Neuron (in vitro differentiated cells): ENCODE results near the gene GALNTL6.

ENCODE experiments used
- H2AFZ ChIP-seq: one replicate; pipeline ENCODE4 v1.6.1; 2013; ENCODE audit warnings: low read depth, mild to moderate bottlenecking, inconsistent platforms, low read length, moderate library complexity
- H3K27me3 ChIP-seq: one replicate; pipeline ENCODE4 v1.6.1; 2013; ENCODE audit warnings: low read length; ENCODE audit not compliant: insufficient read depth
- H3K36me3 ChIP-seq: one replicate; pipeline ENCODE4 v1.6.1; 2013; ENCODE audit warnings: low read length; ENCODE audit not compliant: insufficient read depth
- H3K4me1 ChIP-seq: one replicate; pipeline ENCODE4 v1.6.1; 2013; ENCODE audit warnings: low read length; ENCODE audit not compliant: insufficient read depth
- H3K4me3 ChIP-seq: 2 replicates; pipeline ENCODE4 v1.5.1; 2013; ENCODE audit warnings: mild to moderate bottlenecking, low read length, moderate library complexity
- H3K9me3 ChIP-seq: one replicate; pipeline ENCODE4 v1.6.1; 2013; ENCODE audit warnings: low read length

Gene GALNTL6

GRCh38 chr4:171979461-171979860, 166.3 kb downstream of the GALNTL6 start:
- no peaks in the 10 kb centered on the region for H3K4me1 ChIP-seq
- H2AFZ ChIP-seq, result no peak overlapping the region
- H3K36me3 ChIP-seq, result no peaks in the 10 kb centered on the region
- H3K9me3 ChIP-seq, result no peaks in the 10 kb centered on the region
- H3K27me3 ChIP-seq, result no peaks in the 10 kb centered on the region
- H3K4me3 ChIP-seq, result no peak overlapping the region

- Histone ChIP-seq H3K36me3 (no peaks in the 10 kb centered on the region), H3K9me3 (no peaks in the 10 kb centered on the region), H3K27me3 (no peaks in the 10 kb centered on the region), H2AFZ (no peak overlapping the region), H3K4me3 (no peak overlapping the region), H3K4me1 (no peaks in the 10 kb centered on the region)
These were observed 168.0 kb downstream of the GALNTL6 start for GRCh38 chr4:171981185-171981584.

DNA sequence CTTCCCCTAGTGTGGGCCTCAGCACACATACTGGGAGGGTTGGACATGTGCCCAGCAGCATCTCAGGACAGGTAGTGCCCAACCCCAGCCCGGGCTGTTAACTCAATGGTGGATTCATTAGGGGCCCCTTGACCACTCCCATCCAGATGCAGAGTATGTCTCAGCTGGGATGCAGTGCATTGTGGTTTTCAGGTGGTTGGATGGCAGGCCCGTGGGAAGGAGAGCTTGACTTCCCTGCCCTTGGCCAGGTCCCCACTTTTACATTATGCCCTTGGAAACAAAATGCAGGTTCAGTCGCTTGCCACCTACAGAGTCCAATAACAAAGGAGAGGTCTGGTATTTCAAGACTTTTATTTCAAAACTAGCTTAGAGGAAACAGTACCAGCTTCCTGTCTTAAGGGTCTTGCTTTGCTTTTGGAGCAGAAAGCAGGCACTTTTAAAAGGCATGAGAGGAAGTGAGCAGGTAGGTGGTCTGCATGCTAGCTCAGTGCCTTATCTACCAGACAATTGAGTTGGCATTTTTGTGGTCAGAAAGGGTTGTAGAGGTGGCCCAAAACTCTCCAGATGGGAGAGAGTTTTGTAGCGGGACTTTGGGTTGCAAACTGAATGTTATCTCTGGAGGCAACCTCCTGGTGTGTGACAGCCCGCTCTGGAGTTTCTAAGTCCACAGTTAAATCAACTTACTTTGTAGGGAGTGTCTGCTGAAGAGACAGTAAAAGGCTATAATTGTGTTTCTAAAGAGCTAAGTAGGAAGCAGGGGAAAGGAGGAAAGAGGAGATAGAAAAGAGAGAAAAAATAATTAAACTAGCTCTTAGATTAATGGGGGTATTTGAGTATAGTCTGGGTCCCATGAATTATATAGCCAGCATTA, 171.0 kb downstream of the GALNTL6 start:
- H2AFZ ChIP-seq, result no peak overlapping the region
- H3K27me3 ChIP-seq, result no peaks in the 10 kb centered on the region
- H3K4me1 ChIP-seq, result no peaks in the 10 kb centered on the region
- no peaks in the 10 kb centered on the region for H3K9me3 ChIP-seq
- H3K36me3 ChIP-seq, result no peaks in the 10 kb centered on the region
- H3K4me3 ChIP-seq, result no peak overlapping the region

DNA sequence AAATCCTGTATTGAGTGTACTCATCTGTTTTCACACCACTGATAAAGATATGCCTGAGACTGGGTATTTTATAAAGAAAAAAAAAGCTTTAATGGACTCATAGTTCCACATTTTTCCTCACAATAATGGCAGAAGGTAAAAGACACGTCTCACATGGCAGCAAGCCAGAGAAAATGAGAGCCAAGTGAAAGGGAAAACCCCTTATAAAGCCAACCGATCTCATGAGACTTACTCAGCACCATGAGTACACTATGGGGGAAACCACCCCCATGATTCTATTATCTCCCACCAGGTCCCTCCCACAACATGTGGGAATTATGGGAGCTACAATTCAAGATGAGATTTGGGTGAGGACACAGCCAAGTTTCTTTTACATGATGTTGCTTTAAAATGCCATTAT, 171.9 kb downstream of the GALNTL6 start:
- Histone ChIP-seq H3K9me3 (no peaks in the 10 kb centered on the region), H3K4me1 (no peaks in the 10 kb centered on the region), H3K36me3 (no peaks in the 10 kb centered on the region), H2AFZ (no peak overlapping the region), H3K27me3 (no peaks in the 10 kb centered on the region), H3K4me3 (no peak overlapping the region)

DNA sequence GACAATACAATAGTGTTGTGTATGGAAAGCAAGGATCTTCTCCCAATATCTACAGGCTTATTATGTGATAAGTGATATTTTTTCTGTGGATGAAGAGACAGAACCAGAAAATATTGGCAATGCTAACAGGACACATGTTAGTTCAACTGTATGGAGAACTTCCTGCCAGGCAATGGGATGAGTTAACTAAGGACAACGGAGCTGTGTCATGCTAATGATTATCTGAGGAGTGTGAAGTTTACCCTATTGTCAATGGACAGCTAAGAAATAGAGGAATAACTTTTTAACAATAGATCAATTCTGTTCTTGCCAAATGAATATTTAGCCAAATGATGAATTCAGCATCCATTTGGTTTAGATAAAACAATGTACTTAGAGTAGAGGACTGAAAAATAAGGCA, 180.0 kb downstream of the GALNTL6 start:
- Histone ChIP-seq H3K4me1 (peaks cover 6% of the 10 kb centered on the region), H3K4me3 (no peak overlapping the region), H3K9me3 (no peaks in the 10 kb centered on the region), H3K36me3 (no peaks in the 10 kb centered on the region), H3K27me3 (no peaks in the 10 kb centered on the region), H2AFZ (no peak overlapping the region)

DNA sequence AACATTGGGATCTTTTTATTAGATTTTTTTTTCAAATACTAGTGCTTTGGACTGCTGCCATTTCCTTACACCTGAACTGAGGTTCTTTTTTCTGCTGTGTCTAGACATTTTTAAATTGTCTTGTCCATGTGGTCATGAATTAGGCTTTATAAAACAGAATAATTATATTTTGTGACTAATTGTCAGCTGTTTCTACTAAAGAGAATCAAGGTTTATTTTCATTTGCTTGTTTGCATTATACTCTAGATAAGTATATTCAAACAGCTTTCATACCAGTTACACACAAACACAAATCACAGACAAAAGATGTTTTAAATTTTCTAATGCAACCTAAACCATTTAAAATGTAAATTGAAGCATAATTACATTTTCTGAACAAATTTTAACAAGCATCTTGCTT, 194.7 kb downstream of the GALNTL6 start:
- no peaks in the 10 kb centered on the region for H3K27me3 ChIP-seq
- H3K36me3 ChIP-seq, result no peaks in the 10 kb centered on the region
- H3K9me3 ChIP-seq, result no peaks in the 10 kb centered on the region
- H3K4me1 ChIP-seq, result no peaks in the 10 kb centered on the region
- H2AFZ ChIP-seq, result no peak overlapping the region
- H3K4me3 ChIP-seq, result no peak overlapping the region

DNA sequence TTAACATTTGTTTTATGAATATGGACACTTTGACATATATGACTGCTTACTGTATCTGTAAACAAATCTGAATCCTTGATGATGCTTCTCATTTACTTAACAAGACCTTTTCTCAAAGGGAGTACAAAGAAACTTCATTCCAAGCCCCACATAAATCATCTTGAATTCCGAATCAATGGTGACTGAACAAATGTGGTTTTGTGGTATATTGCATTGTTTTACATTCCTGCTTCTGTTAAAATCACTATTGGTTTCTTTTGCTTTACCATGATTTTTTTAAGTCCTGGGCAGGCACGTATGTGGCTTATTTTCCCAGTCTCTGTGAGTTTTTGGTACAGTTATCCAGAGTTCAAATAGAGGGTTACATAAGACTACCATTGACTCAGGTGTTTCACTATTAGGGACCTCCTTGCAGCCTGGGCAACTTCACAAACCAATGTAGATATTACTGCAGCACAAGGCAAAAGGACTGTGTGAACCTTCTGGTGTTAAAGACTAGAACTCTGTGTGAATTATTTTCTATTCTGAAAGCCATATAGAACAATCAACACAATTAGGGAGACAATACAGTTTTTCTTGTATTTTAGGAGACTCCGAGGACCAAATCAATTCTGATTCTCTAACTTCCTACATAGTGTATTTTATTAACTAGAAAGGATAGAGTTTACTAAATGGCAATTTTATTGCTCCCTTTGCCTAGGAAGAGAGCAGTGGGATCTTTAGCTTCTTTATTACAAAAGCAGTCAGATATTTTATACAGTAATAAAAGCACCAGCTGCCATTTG, 196.4 kb downstream of the GALNTL6 start:
- no peak overlapping the region for H2AFZ ChIP-seq
- no peaks in the 10 kb centered on the region for H3K4me1 ChIP-seq
- H3K9me3 ChIP-seq, result no peaks in the 10 kb centered on the region

GRCh38 chr4:172011196-172011595, 198.0 kb downstream of the GALNTL6 start:
- peak overlapping the region; percentile 72 for H2AFZ ChIP-seq
- no peaks in the 10 kb centered on the region for H3K4me1 ChIP-seq
- no peak overlapping the region for H3K4me3 ChIP-seq
- H3K36me3 ChIP-seq, result no peaks in the 10 kb centered on the region
- no peaks in the 10 kb centered on the region for H3K27me3 ChIP-seq
- H3K9me3 ChIP-seq, result no peaks in the 10 kb centered on the region

More for the DNA sequence above, 196.4 kb downstream of the GALNTL6 start:
- H3K4me3 ChIP-seq, result no peak overlapping the region
- H3K27me3 ChIP-seq, result no peaks in the 10 kb centered on the region
- no peaks in the 10 kb centered on the region for H3K36me3 ChIP-seq

DNA sequence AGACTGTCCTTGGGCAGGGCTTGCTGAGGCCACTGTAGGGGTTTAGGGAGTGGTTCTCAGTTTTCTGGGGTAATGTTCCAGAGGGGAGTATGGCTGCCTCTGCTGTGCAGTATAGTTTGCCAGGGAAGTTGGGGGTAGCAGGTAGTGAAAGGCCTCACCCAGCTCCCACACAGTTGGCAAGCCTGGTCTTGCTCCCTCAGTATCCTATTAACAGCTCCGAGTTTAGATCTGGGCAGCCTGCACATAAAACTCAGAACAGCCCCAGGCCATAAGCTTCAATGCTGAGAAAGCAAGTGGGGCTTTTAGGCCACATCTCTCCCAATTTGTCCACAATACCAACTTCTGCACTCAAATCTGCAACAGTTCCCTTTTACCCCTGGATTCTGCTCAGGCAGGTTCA, 205.2 kb downstream of the GALNTL6 start:
- Histone ChIP-seq H3K36me3 (no peaks in the 10 kb centered on the region), H3K4me3 (no peak overlapping the region), H2AFZ (no peak overlapping the region), H3K9me3 (no peaks in the 10 kb centered on the region), H3K4me1 (no peaks in the 10 kb centered on the region), H3K27me3 (no peaks in the 10 kb centered on the region)

DNA sequence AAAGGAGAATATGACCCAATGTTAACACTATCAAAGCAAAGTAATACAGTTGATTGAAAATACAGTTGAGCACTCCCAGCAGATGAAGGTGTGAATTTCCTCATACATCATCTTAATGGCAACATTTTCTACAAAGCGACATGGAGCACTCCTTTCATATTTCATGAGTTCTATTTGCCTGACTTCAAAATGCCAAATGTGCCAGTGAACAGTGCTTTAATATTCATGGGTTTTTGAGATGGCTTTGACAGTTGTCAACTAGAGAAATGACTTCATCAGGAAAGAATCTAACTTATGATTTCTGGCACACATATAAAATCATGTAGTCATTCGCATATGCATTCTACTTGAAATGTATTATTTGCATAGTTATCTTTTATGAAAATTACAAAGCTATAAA, 222.4 kb downstream of the GALNTL6 start:
- H3K4me1 ChIP-seq, result no peaks in the 10 kb centered on the region
- H2AFZ ChIP-seq, result no peak overlapping the region
- H3K4me3 ChIP-seq, result no peak overlapping the region
- H3K27me3 ChIP-seq, result no peaks in the 10 kb centered on the region
- no peaks in the 10 kb centered on the region for H3K36me3 ChIP-seq
- no peaks in the 10 kb centered on the region for H3K9me3 ChIP-seq

- H3K9me3 ChIP-seq, result no peaks in the 10 kb centered on the region
- no peak overlapping the region for H3K4me3 ChIP-seq
- no peaks in the 10 kb centered on the region for H3K4me1 ChIP-seq
- no peaks in the 10 kb centered on the region for H3K36me3 ChIP-seq
- H3K27me3 ChIP-seq, result no peaks in the 10 kb centered on the region
- no peak overlapping the region for H2AFZ ChIP-seq
These were observed 227.6 kb downstream of the GALNTL6 start for GRCh38 chr4:172040766-172041165.

GRCh38 chr4:172042714-172043114, 229.5 kb downstream of the GALNTL6 start:
- Histone ChIP-seq H3K4me1 (no peaks in the 10 kb centered on the region), H3K36me3 (no peaks in the 10 kb centered on the region), H3K9me3 (no peaks in the 10 kb centered on the region), H3K27me3 (no peaks in the 10 kb centered on the region), H2AFZ (no peak overlapping the region), H3K4me3 (no peak overlapping the region)

DNA sequence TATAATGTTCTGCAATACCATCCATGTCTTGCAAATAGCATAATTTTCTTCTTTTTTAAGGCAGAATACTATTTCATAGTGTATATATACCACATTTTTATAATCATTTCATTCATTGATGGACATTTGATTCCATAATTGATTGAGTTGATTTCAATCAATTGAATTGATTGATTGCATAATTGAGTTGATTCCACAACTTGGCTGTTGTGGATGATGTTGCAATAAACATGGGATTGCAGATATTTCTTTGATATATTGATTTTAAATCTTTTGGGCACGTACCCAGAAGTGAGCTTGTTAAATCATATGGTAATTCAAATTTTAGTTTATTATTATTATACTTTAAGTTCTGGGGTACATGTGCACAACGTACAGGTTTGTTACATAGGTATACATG, 232.8 kb downstream of the GALNTL6 start:
- H3K9me3 ChIP-seq, result no peaks in the 10 kb centered on the region
- H3K27me3 ChIP-seq, result no peaks in the 10 kb centered on the region
- H3K4me3 ChIP-seq, result no peak overlapping the region
- no peaks in the 10 kb centered on the region for H3K36me3 ChIP-seq
- H3K4me1 ChIP-seq, result peaks cover 4% of the 10 kb centered on the region
- H2AFZ ChIP-seq, result no peak overlapping the region
